GM10847 (cell line): ENCODE measurements around the gene NEK9.

ENCODE experiments used
- POLR2A ChIP-seq: IDR thresholded peaks from 2 replicates; pipeline ENCODE4 v1.6.1; 2011; ENCODE audit not compliant: insufficient read length; ENCODE audit errors: extremely low read depth

The NEK9 gene

DNA sequence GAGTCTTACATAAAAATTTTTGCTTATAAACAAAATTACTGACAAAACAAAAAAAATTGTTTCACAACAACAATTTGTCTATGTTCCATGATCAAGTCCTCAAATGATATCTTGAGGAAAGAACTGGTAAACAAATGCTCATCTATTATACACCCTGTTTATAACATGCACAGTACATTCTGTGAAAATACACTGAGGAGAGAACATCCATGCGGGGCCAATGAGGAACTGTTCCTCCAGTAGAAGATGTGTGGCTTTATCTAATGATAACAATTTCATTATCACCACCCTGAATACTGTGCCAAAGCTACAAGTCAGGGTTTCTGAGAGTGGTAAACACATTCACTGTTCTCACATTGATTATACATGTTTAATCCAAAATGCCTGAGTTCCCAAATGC lies 86.3 kb downstream of the NEK9 start:
- no peak for TF ChIP-seq POLR2A

DNA sequence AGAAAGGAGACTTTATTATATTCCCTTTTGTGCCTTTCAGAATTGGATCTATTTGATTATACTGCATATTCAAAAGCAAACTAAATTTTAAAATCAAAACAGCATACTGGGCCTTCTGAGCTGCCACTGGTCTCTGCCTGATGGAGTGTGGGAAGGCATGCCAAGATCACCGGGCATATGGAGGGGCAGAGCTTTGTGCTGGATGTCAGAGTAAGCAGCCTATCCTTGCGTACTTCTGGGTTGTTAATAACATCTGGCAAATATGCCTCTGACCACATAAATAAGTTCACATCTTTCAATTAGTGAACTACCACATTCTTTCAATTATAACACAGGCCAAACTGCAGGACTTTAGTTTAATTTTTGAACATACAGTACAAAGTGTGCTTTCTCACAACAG lies 93.9 kb downstream of the NEK9 start:
- TF ChIP-seq POLR2A = no peak

DNA sequence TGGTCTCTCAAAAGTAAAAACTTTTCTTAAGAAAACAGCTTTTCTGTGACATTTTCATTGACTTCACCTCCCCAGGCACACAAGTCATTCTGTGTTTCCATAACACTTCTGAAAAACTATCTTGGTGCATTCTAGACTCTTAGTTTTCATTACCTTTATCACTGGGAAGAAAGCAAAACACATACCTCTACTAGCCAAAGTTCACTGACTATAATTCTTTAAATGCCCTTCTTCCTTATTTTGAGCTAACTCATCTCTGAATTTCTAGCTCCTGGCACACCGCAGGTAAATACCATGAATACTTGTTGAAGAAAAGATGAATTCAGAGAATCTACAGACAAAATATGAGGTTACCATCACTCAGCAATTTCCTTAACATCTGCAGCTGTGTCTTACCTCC lies 96.7 kb downstream of the NEK9 start:
- TF ChIP-seq POLR2A = no peak
